Measurements from ENCODE around the gene TMEM72.

TMEM72 gene

DNA sequence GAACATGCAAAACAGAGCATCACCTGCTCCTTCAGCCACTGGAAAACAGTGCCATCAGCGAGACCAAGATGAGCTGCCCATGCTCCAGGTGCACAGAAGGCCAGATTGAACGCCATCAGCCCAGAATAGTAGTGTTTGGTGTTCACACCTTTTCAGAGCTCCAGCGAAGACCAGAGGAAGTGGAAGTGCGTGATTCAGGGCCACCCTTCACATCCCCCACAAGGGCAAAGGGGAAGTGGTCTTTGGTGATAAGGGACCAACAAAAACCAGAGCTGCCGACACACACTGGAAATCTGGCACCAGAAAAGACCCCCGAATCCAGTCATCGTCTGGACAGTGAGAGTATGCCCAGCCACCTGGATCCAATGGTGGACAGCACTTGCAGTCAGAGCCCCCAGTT lies 29.5 kb upstream of the TMEM72 start:
- no peak for TF ChIP-seq GATA3 (IDR thresholded peaks at IDR 0.05; ENCODE audit: low read depth, low read length)
- no peak for TF ChIP-seq GATA2 (IDR thresholded peaks at IDR 0.05; ENCODE audit: low read depth, low read length)

DNA sequence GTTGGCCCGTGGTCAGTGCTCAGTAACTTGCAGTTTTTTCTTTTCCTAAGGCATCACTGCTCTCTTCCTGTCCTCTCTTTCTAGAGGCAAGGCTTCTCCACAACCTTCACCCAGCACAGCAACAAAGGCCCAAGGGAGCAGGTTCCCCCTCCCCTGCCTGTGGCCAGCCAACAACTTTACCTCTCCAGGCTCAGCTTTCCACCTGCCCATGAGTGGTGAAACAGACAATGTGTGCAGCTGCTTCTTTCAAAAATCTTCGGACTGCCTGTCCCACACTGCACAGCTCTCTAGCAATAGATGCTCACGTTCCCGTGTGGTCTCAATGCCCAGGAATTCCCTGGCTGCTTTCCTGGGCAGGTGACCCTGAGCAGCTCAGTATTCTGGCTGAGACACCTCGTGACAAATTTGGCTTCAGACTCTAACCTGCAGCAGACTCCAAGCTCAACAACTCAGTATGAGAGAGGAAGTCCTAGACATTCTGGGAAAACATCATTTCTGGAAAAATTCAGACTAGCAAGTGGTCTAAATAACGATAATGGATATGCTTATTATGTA lies 28.9 kb upstream of the TMEM72 start:
- no peak for TF ChIP-seq GATA2 (IDR thresholded peaks at IDR 0.05; ENCODE audit: low read depth, low read length)
- TF ChIP-seq GATA3 (IDR thresholded peaks at IDR 0.05; ENCODE audit: low read depth, low read length), result no peak

DNA sequence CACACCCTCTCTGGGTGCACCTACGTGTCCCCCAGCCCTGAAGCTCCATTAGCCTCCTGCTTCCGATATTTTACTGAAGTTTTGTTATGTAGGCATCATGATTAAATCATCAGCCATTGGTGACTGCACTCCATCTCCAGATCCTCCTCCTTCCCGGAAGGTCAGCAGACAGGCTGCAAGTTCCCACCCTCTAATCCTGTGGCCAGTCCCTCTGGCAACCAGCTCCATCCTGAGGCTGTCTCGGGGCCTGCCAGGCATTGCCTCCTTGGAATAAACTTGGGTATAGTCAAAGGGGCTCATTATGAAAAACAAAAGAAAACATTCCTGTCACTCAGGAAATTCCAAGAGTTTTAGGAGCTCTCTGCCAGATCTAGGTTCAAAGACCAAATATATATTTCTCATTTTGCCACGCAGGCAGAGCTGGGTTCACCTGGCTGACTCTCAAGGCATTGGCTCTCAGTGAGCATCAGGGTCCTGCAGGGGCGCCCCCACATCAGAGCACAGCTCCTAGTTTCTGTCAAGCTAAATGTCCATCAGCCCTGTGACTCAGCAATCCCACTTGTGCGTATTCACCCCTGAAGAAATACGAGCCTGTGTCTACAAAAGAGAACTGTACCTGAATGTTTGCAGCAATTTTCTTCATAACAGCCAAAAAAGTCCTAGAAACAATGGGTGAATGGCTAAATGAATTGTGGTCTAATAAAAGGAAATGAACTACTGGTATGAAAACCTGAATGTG lies 27.4 kb upstream of the TMEM72 start:
- no peak for TF ChIP-seq GATA2 (IDR thresholded peaks at IDR 0.05; ENCODE audit: low read depth, low read length)
- TF ChIP-seq GATA3 (IDR thresholded peaks at IDR 0.05; ENCODE audit: low read depth, low read length), result no peak

DNA sequence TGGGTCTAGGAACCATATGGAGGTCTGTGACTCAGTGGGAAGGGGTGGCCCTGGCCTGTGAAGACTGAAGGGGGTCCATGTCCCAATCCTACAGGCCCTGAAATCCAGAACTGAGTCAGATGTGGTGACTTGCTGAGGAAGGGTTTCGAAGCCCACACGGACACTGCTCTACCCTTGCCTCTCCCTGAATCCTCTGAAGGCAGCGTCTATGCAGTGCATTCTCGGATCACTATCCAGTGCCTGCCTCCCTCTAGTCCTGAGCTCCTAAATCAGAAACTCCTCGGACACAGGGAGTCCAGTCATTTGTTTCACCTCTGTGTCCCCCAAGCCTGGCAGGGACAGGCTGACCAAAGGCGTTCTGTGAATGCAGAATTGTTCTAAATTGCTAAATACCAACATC lies 25.4 kb upstream of the TMEM72 start:
- no peak for TF ChIP-seq GATA2 (IDR thresholded peaks at IDR 0.05; ENCODE audit: low read depth, low read length)
- TF ChIP-seq GATA3 (IDR thresholded peaks at IDR 0.05; ENCODE audit: low read depth, low read length), result no peak

DNA sequence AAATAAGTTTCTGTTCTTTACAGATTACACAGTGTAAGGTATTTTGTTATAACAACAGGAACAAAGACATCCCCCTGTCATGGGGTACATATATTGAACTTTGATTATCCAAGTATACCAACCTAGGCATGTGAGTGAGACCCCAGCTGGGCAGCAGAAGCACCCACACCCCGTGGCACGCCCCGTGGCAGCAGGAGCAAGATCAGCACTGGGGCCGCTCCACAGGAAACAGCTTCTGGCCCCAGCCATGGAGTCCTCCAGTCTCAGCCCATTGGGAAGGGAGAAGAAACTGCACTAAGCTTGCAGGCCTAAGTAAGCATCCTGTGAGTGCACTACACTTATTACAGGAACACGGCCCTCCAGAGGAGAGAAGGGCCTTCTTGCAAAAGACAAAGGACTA lies 24.2 kb upstream of the TMEM72 start:
- TF ChIP-seq GATA3 (IDR thresholded peaks at IDR 0.05; ENCODE audit: low read depth, low read length) (no peak), GATA2 (IDR thresholded peaks at IDR 0.05; ENCODE audit: low read depth, low read length) (no peak)

DNA sequence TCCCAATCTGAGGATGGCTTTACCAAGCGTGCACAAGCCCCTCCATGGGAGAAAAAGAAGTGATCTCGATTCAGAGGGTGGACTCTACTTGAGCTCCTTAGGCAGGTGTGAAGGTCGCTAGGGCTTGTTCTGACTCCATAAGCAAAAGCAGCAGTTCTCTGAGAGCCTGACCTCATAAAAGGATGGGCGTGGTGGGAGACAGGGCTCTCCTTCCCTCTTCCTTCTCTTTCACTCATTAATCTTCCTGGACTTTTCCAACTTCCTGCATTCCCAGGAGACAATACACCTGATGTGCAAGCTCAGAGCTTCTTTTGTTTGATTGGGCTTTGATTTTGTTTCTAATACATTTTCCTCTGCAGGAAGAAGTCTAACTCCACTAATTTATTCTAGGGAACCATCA lies 22.3 kb upstream of the TMEM72 start:
- TF ChIP-seq GATA3 (IDR thresholded peaks at IDR 0.05; ENCODE audit: low read depth, low read length) (no peak), GATA2 (IDR thresholded peaks at IDR 0.05; ENCODE audit: low read depth, low read length) (no peak)

DNA sequence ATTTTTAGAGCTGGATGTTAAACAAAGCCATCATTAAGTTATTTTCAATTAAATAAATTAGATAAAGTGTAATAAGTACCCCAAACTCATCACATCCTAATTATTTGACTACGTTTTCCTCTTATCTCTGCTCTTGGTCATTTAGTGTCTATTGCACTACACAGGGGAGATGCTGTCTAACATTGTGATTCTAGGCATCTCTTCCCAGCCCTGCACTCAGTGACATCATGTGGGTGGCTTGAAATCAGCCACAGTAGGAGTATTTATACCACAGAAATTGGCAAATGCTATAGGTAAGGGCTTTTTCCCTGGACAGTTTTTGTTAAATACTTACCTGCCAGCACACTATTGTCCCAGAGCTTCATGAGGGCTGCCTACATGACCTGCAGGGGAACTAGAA lies 21.3 kb upstream of the TMEM72 start:
- TF ChIP-seq GATA2 (IDR thresholded peaks at IDR 0.05; ENCODE audit: low read depth, low read length) (no peak), GATA3 (IDR thresholded peaks at IDR 0.05; ENCODE audit: low read depth, low read length) (no peak)

DNA sequence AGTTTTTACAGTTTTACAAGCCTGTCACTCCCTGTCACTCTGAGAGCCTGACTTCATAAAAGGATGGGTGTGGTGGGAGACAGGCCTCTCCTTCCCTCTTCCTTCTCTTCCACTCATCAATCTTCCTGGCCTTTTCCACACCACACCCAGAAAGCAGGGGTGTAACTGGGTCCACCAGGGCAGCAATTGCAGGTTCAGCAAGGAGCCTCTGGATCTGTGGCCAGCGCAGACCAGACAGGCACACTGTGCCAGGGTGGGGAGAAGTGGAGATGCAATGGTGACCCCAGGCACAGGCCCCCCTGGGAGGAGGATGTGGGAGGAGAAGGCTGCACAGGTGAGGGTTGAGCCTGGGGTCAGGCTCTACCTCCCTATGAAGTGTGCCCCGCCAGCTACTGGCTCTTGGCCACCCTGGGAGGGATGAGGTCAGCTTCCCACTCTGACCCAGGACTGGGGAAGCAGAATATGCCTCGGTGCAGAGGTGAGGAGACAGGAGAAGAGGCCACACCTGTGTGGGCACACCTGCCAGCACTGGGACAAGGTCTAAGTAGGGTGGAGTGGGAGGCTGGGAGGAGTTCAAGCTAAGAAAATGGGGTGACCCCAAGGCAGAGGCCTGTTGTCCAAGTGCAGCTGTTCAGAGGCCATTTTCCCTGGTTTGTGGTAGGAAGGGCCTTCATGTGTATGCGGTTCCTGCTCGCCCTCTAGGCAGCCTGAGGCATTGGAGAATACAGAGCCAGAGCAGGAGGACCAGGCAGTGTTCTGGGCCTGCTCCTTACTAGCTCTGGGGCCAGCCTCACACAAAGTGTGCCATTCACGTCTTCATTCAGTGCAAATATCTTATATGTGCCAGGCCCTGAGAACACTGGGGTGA lies 20.2 kb upstream of the TMEM72 start:
- TF ChIP-seq GATA3 (IDR thresholded peaks at IDR 0.05; ENCODE audit: low read depth, low read length), result no peak
- no peak for TF ChIP-seq GATA2 (IDR thresholded peaks at IDR 0.05; ENCODE audit: low read depth, low read length)

DNA sequence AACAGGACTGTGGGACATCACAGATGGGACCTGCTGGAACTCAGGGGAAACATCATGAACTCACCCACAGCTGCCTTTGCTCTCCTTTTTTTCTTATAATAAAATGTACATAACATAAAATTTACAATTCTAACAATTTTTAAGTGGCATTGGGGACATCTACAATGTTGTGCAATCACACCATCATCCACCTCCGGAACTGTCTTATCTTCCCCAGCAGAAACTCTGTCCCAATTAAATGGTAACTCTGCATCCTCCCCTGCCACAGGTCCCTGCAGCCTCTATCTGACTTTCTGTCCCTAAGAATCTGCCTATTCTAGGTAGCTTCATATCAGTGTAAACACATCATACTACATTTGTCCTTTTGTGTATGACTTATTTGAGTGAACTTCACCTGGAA lies 19.4 kb upstream of the TMEM72 start:
- TF ChIP-seq GATA3 (IDR thresholded peaks at IDR 0.05; ENCODE audit: low read depth, low read length) (no peak), GATA2 (IDR thresholded peaks at IDR 0.05; ENCODE audit: low read depth, low read length) (no peak)

DNA sequence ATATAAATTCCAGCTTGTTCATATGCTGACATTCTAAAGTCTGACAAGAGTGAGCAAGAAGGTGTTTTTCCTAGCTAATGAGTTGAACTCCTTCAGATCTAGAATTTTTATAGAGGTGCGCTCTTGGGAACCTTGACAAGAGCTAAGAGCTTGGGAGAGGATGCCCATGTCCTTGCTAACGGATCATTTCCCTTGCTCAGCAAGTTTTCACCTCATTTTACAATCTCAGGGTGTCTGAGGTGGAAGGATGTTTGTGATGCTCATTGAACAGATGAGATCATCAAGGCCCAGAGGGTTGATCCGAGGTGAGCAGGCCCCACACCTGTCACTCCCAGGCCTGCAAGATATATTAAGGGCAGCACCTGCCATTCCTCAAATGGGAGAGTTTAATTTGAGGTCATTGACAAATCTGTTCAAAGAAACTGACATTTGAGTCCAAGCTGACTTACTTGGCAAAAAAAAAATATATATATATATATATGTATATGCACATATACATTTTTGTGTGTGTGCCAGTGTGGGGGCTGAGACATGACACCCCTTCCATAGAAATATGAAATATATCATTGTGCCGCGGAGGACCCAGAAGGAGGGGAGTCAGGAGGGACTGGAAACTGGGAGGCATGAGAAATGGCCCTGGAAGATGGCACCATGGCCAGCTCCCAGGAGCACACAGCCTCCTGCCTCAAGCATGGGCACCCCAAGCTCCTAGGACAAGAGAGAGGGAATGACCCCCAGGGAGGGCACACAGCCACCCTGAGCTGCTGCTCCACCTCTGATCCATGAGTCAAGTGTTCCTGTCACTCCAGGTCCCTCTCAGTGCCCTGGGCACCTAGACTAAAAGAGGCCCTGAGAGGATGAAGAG lies 17.3 kb upstream of the TMEM72 start:
- TF ChIP-seq GATA3 (IDR thresholded peaks at IDR 0.05; ENCODE audit: low read depth, low read length) (no peak), GATA2 (IDR thresholded peaks at IDR 0.05; ENCODE audit: low read depth, low read length) (no peak)

DNA sequence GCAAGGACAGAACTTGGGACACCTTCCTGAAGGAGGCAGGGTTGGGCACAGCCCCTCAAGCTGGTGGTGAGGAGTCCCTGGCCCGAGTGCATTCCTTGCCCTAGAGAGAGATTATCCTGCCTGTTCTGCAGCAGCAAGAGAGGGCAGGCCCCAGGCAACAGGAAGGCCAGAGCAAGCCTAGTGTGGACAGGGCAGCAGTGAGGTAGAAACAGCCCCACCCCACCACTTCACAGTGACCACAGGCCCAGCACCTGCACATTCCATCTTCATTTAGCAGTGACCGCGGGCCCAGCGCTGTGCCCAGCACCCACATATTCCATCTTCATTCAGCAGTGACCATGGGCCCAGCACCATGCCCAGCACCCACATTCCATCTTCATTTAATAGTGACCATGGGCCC lies 16.4 kb upstream of the TMEM72 start:
- no peak for TF ChIP-seq GATA3 (IDR thresholded peaks at IDR 0.05; ENCODE audit: low read depth, low read length)
- no peak for TF ChIP-seq GATA2 (IDR thresholded peaks at IDR 0.05; ENCODE audit: low read depth, low read length)

DNA sequence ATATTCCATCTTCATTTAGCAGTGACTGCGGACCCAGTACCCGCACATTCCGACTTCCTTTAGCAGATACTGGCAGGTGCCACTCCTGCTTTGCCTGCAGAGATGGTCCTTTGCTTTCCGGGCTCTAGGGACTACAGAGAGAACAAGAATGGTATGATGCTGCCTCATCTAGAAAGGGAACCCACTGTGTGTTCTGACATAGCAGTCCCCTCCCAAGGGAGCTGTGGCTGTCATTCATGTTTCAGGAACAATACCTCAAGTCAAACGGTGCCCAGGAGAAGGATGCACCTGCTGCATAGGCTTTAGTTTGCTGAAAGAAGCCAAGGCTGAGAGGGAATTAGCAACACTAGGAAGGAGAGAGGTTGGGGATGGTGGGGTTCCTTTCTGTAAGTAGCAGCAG lies 15.9 kb upstream of the TMEM72 start:
- TF ChIP-seq GATA3 (IDR thresholded peaks at IDR 0.05; ENCODE audit: low read depth, low read length), result no peak
- no peak for TF ChIP-seq GATA2 (IDR thresholded peaks at IDR 0.05; ENCODE audit: low read depth, low read length)

DNA sequence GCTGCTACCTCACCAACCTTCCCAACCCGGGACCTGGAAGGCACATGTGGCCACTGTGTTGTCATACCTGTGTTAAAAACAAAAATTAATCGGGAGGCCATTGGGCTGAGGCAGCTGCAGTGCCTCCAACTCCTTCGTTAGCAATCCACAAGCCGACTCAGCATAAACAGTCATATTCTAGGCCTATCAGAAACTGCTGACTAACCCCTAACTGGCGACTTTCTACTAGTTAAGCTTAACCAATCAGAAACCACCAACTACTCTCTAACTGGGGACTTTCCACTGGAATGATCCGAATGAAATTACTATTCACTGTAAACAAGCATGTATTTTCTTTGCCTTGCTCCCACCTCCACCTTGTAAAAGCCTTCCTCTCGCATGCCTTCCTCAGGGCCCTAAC lies 14.1 kb upstream of the TMEM72 start:
- TF ChIP-seq GATA2 (IDR thresholded peaks at IDR 0.05; ENCODE audit: low read depth, low read length), result no peak
- TF ChIP-seq GATA3 (IDR thresholded peaks at IDR 0.05; ENCODE audit: low read depth, low read length), result no peak

DNA sequence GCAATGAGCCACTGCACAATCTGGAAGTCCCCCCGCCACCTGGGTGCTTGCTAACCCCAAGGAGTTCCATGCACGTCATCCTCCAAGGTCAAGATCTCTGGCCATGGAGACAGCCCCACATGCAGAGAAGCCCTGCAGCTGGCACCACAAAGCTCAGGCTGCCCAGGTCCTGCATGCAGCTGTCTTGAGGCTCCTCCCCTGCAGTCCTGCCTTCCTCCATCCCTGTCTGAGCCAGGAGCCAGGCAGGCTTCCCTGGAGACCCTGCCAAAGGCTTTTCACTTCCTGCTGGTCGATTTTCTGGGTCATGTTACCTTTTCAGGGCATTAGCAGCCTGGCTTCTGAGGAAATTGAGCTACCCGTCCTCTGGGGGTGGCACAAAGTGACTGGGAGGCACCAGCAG lies 12.5 kb upstream of the TMEM72 start:
- TF ChIP-seq GATA2 (IDR thresholded peaks at IDR 0.05; ENCODE audit: low read depth, low read length), result no peak
- TF ChIP-seq GATA3 (IDR thresholded peaks at IDR 0.05; ENCODE audit: low read depth, low read length), result no peak

Measured in SH-SY5Y (cell line).